NCI-H2196 treated with DMSO at 0.1 percent for 48 hours (cell line): ENCODE data around the gene GGT6.
"Not testable (repeated sequence)": the region's sequence is repeated elsewhere in the genome, so short reads cannot be mapped to it uniquely, and the experiment has no call there.

Experiments
- DNase-seq: peaks from one replicate; lab custom pipeline; 2025; ENCODE audit not compliant: unreplicated experiment; lab: John Stamatoyannopoulos, UW

Gene GGT6

GRCh38 chr17:4592240-4593005, 32.0 kb upstream of the GGT6 start:
- no peak for DNase-seq

- DNase-seq: no peak
Measured at GRCh38 chr17:4591529-4591928, 31.2 kb upstream of the GGT6 start.

- DNase-seq: no peak
Measured at GRCh38 chr17:4590981-4591453, 30.6 kb upstream of the GGT6 start.

GRCh38 chr17:4590042-4590441, 29.7 kb upstream of the GGT6 start:
- DNase-seq: not testable (repeated sequence)

GRCh38 chr17:4588898-4589625, 28.7 kb upstream of the GGT6 start:
- no peak for DNase-seq

- no peak for DNase-seq
Measured at GRCh38 chr17:4588391-4588790, 28.0 kb upstream of the GGT6 start.

GRCh38 chr17:4587803-4588202, 27.4 kb upstream of the GGT6 start:
- DNase-seq: no peak

GRCh38 chr17:4587195-4587594, 26.8 kb upstream of the GGT6 start:
- no peak for DNase-seq

GRCh38 chr17:4586043-4586442, 25.7 kb upstream of the GGT6 start:
- DNase-seq: no peak

GRCh38 chr17:4585638-4585994, 25.2 kb upstream of the GGT6 start:
- no peak for DNase-seq

GRCh38 chr17:4584917-4585637, 24.7 kb upstream of the GGT6 start:
- no peak for DNase-seq

- no peak for DNase-seq
Measured at GRCh38 chr17:4584101-4584916, 23.9 kb upstream of the GGT6 start, which contains the start of gene SMTNL2. SMTNL2 (plus strand) TSS chr17:4584529; CDS start chr17:4584606, 77 bp downstream.

GRCh38 chr17:4583782-4584100, 23.4 kb upstream of the GGT6 start:
- DNase-seq: no peak

- DNase-seq: no peak
Measured at GRCh38 chr17:4583206-4583605, 22.8 kb upstream of the GGT6 start.

- DNase-seq: no peak
Measured at GRCh38 chr17:4582691-4583090, 22.3 kb upstream of the GGT6 start.

- no peak for DNase-seq
Measured at GRCh38 chr17:4582101-4582501, 21.7 kb upstream of the GGT6 start.

- DNase-seq: no peak
Measured at GRCh38 chr17:4580291-4580690, 19.9 kb upstream of the GGT6 start.

- DNase-seq: no peak
Measured at GRCh38 chr17:4579678-4580077, 19.3 kb upstream of the GGT6 start.

GRCh38 chr17:4578349-4578748, 18.0 kb upstream of the GGT6 start:
- DNase-seq: not testable (repeated sequence)

- no peak for DNase-seq
Measured at GRCh38 chr17:4577386-4577993, 17.1 kb upstream of the GGT6 start.
